ENCODE results near the gene OVCA2.

- no peak for TF ChIP-seq SUZ12 (IDR thresholded peaks at IDR 0.05; ENCODE audit: extremely low read depth, insufficient read depth, insufficient read length)
- TF ChIP-seq ZNF274 (IDR thresholded peaks at IDR 0.05; ENCODE audit: low read depth, low read length) = no peak
- no peak for TF ChIP-seq YY1 (IDR thresholded peaks at IDR 0.05; ENCODE audit: insufficient read depth, insufficient read length)
These were observed 33.3 kb upstream of the OVCA2 start for GRCh38 chr17:2008332-2009126.

All from NT2/D1 (cell line).